ENCODE results near the gene ATP9A. TPM values are rescaled to one million over a fixed set of nuclear protein-coding genes. Genes with fewer than 3 reads are reported as not detected.

ATP9A gene
- total RNA-seq, 2 experiments from 2014 or later, result 0.58 to 0.65 TPM

GRCh38 chr20:51563174-51563485, 205.1 kb downstream of the ATP9A start:
- peaks cover 3% of the 10 kb centered on the region for H3K9me3 Mint-ChIP-seq
- DNase-seq (no peak), ATAC-seq (no peak)
- POLR2A ChIA-PET, result interaction anchor here (1.1 to 3.5 kb wide), 5 partner anchors 9 to 21 kb away, joined by 5 to 18 read pairs (median 6); partner anchors contain the start of gene NFATC2
- H3K4me1 Mint-ChIP-seq (ENCODE audit: low read depth), result peaks cover 33% of the 10 kb centered on the region
- no peak for TF ChIP-seq CTCF (IDR thresholded peaks at IDR 0.05)
- H3K36me3 Mint-ChIP-seq (ENCODE audit: low read depth), result peaks cover 2% of the 10 kb centered on the region
- CTCF ChIA-PET, result interaction anchor here (1.0 to 4.2 kb wide), 4 partner anchors 9 to 162 kb away, joined by 3 to 24 read pairs (median 3); no protein-coding TSS in a partner anchor
- intact Hi-C loops (cut with micrococcal nuclease), result no loop called here
- H3K27me3 Mint-ChIP-seq, result peaks cover 52% of the 10 kb centered on the region
- H3K27ac Mint-ChIP-seq, result no peak overlapping the region
- peak overlapping the region; percentile 62 for H3K4me3 Mint-ChIP-seq

GRCh38 chr20:51562332-51563173, 205.6 kb downstream of the ATP9A start:
- intact Hi-C loops (cut with micrococcal nuclease), result no loop called here
- DNase-seq (peak; percentile 22), ATAC-seq (peak; percentile 21)
- no peak for TF ChIP-seq CTCF (IDR thresholded peaks at IDR 0.05)
- H3K9me3 Mint-ChIP-seq, result no peaks in the 10 kb centered on the region
- ChIA-PET POLR2A (interaction anchor here (1.1 to 3.5 kb wide), 5 partner anchors 8 to 21 kb away, joined by 5 to 18 read pairs (median 6); partner anchors contain the start of gene NFATC2), CTCF (interaction anchor here (1.0 to 4.2 kb wide), 3 partner anchors 8 to 161 kb away, joined by 3 to 24 read pairs (median 3); no protein-coding TSS in a partner anchor)
- H3K4me1 Mint-ChIP-seq (ENCODE audit: low read depth), result peaks cover 33% of the 10 kb centered on the region
- peaks cover 51% of the 10 kb centered on the region for H3K27me3 Mint-ChIP-seq
- H3K36me3 Mint-ChIP-seq (ENCODE audit: low read depth), result no peaks in the 10 kb centered on the region
- H3K4me3 Mint-ChIP-seq, result peak overlapping the region; percentile 62
- no peak overlapping the region for H3K27ac Mint-ChIP-seq

GRCh38 chr20:51562027-51562331, 206.2 kb downstream of the ATP9A start:
- H3K36me3 Mint-ChIP-seq (ENCODE audit: low read depth), result no peaks in the 10 kb centered on the region
- no peak for TF ChIP-seq CTCF (IDR thresholded peaks at IDR 0.05)
- H3K27ac Mint-ChIP-seq, result no peak overlapping the region
- DNase-seq (no peak), ATAC-seq (peak; percentile 25)
- peaks cover 56% of the 10 kb centered on the region for H3K27me3 Mint-ChIP-seq
- peak overlapping the region; percentile 62 for H3K4me3 Mint-ChIP-seq
- intact Hi-C loops (cut with micrococcal nuclease), result no loop called here
- H3K4me1 Mint-ChIP-seq (ENCODE audit: low read depth), result peaks cover 33% of the 10 kb centered on the region
- ChIA-PET CTCF (interaction anchor here (4.2 kb wide), 1 partner anchor 34 kb away, joined by 24 read pairs; no protein-coding TSS in a partner anchor), POLR2A (interaction anchor here (3.5 kb wide), 1 partner anchor 20 kb away, joined by 18 read pairs; the partner anchor contains the start of gene NFATC2)
- no peaks in the 10 kb centered on the region for H3K9me3 Mint-ChIP-seq

- TF ChIP-seq CTCF (IDR thresholded peaks at IDR 0.05), result no peak
- no peaks in the 10 kb centered on the region for H3K9me3 Mint-ChIP-seq
- ChIA-PET CTCF (interaction anchor here (0.5 kb wide), 1 partner anchor 20 kb away, joined by 3 read pairs; no protein-coding TSS in a partner anchor), POLR2A (interaction anchor here (0.8 to 0.9 kb wide), 3 partner anchors 18 to 69 kb away, joined by 3 to 4 read pairs (median 3); partner anchors contain the start of gene NFATC2)
- H3K4me3 Mint-ChIP-seq, result peak overlapping the region; percentile 32
- peaks cover 33% of the 10 kb centered on the region for H3K4me1 Mint-ChIP-seq (ENCODE audit: low read depth)
- H3K27ac Mint-ChIP-seq, result no peak overlapping the region
- ATAC-seq, result no peak
- no peak for DNase-seq
- H3K27me3 Mint-ChIP-seq, result peaks cover 57% of the 10 kb centered on the region
- intact Hi-C loops (cut with micrococcal nuclease), result no loop called here
- no peaks in the 10 kb centered on the region for H3K36me3 Mint-ChIP-seq (ENCODE audit: low read depth)
Measured at GRCh38 chr20:51560550-51561307, 207.5 kb downstream of the ATP9A start.

Measured in activated CD8-positive, alpha-beta T cell treated with anti-CD3 and anti-CD28 coated beads for 36 hours (primary cell).